GM18502 (cell line): Measurements from ENCODE around the gene SLC23A2.

Source experiments
- ATAC-seq: cut with Tn5 transposase; IDR thresholded peaks from one replicate; pipeline ENCODE4 v1.9.1; 2021; ENCODE audit warnings: mild to moderate bottlenecking; ENCODE audit not compliant: unreplicated experiment, poor library complexity

SLC23A2 gene

GRCh38 chr20:4830696-4831095 lies 170.6 kb downstream of the SLC23A2 start:
- ATAC-seq, result no peak

DNA sequence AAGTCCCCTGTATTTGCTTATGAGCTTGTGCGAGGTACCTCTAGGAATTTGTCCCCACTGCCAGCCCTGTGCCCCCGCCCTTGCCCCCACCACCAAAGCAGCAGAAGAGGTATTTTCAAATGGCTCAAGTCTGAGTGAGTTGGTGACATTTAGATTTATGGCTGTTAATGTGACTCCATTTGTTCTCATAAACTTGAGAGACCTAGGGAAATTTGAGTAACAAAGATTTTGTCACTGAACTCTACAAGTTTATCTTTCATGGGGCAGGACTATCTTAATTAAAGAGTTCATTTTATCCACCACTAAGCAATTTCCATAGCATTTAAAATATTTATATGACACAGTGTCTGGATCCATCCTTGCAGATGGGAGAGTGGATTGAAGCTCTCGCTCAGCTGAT lies 171.1 kb downstream of the SLC23A2 start:
- no peak for ATAC-seq

- no peak for ATAC-seq
These were observed 171.6 kb downstream of the SLC23A2 start for GRCh38 chr20:4829514-4830215.

GRCh38 chr20:4828830-4829513 lies 172.3 kb downstream of the SLC23A2 start:
- ATAC-seq, result no peak

GRCh38 chr20:4821590-4821989 lies 179.7 kb downstream of the SLC23A2 start:
- no peak for ATAC-seq

- no peak for ATAC-seq
These were observed 180.3 kb downstream of the SLC23A2 start for GRCh38 chr20:4820806-4821518.

GRCh38 chr20:4819901-4820300 lies 181.4 kb downstream of the SLC23A2 start:
- no peak for ATAC-seq

- ATAC-seq, result no peak
These were observed 184.1 kb downstream of the SLC23A2 start for GRCh38 chr20:4817230-4817671.

- ATAC-seq, result no peak
These were observed 185.7 kb downstream of the SLC23A2 start for GRCh38 chr20:4815628-4816027.

DNA sequence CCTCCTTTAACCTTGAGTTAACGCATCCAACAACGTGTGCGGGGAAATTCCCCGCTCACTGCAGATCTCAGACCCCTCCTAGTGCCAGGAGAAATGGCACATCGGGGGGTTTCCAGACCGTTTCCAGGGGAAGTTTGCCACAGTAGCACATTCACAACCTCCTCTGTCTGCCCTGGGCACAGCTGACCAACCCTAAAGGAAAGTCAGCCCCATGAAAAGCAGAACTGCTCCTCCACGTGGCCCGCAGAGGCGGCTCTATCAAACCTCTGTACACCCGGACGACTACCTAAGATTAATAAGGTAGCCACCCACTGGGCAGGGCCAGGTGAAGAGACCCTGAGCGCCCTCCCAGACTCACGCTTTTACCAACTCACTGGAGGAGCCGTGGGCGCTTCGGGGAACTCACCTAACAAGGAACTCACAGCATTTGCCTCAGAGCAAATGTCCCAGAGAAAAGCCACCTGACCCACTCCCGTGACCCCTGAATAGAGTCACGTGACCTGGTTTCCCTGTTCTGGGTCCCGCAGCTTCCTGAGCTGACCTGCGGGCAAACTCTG lies 186.5 kb downstream of the SLC23A2 start:
- peak; percentile 49 for ATAC-seq

DNA sequence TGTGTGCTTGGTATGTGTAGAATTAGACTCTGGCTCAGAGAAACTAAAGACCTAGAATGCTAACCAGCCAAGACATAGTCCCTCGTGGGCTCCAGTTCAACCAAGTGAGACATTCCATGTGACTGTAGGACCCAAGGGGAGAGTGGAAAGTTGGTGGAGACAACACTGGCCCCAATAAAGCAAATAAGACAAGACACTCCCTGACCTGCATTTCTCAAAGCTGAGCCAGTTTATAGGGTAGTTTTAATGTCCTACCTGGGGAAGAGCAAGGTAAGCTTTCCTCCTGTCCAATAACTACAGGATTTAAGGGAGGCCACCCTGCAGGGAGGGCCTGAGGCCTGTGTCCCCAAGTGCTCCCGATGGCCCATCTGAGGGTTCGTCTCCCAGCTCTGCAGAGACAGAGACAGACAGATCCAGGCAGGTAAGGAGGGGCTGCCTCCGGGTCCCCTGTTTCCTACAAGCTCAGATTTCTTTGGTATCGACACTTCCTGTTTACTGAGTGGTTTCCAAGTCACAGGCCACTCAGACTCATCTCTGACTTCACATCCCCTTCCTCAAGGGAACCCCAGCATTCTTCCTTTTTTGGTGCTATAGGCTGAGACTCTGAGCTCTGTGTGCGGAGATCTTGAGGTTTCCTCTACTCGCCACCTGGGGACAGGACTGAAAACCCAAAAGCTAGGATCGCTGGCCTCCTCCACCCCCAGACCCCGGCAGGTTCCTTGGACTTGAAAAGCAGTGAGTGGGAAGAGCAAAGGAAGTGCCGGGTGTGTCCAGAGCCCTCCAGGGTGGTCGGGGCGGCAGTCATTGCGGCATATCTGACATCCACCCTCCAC lies 187.2 kb downstream of the SLC23A2 start:
- ATAC-seq, result peak; percentile 58

GRCh38 chr20:4813076-4813862 lies 188.0 kb downstream of the SLC23A2 start:
- ATAC-seq, result peak; percentile 29

GRCh38 chr20:4812641-4813075 lies 188.7 kb downstream of the SLC23A2 start:
- peak; percentile 1 for ATAC-seq

GRCh38 chr20:4812216-4812615 lies 189.1 kb downstream of the SLC23A2 start:
- ATAC-seq, result no peak

DNA sequence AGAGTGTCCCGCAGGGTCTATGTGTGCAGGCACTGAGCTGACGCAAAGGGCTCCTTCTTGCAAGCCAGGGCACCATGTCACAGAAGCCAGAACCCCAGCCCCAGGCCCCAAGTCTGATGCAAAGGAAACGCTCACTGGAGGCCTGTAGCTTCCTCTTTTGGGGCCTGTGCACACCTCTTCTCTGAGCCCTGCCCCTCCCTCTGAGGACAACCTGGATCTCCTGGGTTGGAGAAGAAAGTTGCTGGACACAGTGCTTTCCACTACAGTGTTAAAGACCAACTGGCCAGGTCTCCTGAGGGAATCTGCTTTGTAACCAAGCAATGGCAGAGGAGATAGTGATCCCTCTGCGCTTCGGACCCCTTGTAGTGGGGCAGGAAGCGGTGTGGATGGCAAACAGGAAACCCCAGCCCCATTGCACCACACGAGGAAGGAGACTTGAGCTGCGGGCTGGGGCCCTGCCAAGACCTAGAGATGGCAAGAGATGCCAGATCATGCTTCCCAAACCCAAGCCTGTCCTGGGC lies 189.6 kb downstream of the SLC23A2 start:
- ATAC-seq, result peak; percentile 18

DNA sequence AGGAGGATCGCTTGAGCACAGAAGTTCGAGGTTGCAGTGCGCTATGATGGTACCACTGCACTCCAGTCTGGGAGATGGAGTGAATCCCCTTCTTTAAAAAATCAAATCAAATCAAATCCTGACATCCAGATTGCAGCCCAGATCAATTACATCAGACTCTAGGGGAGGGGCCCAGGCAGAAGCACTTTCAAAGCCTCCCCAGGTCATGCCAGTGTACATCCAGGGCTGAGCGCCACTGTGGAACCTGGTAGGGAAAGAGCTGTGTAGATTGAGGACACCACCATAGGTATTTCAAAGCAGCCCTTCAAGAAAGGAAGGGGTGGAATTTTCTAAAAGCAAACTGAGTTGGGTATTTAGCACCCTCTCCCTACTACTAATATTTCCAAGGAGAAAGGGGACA lies 190.1 kb downstream of the SLC23A2 start:
- no peak for ATAC-seq

- ATAC-seq, result no peak
These were observed 190.8 kb downstream of the SLC23A2 start for GRCh38 chr20:4810426-4811019.

- ATAC-seq, result no peak
These were observed 191.6 kb downstream of the SLC23A2 start for GRCh38 chr20:4809707-4810106.

DNA sequence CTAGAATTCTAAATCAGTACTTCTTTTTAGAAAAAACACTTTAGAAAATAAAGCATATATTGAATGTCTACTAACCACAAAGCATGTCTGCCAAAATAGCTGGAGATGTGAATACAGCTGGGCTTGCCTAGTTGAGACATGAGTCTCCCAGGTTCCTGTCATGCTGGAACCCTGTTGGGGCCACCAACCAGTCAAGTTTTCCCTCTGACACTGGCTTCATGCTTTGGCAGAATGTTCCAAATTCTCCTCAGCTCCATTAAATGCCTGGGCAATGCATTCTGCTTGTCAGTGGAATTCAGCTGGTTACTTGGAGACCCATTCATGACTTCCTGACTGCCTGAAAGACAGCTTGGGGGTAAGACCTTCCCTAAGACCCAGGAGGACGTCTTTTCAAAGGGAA lies 192.4 kb downstream of the SLC23A2 start:
- ATAC-seq, result no peak
